GM12878 (cell line): ENCODE data around the gene FAF1. TPM values are rescaled to one million over a fixed set of nuclear protein-coding genes. Genes with fewer than 3 reads are reported as not detected.

ENCODE experiments used
- ATAC-seq: fragments of 200-7000 bp; cut with Tn5 transposase; 3 replicates; pipeline ENCODE4 v1.9.1; 2020; ENCODE audit warnings: mild to moderate bottlenecking, moderate library complexity
- BruUV-seq: library from RNA; stranded (reverse); fragments of 400-500 nt; replicated peaks from 2 replicates; lab custom pipeline; 2021; lab: Mats Ljungman, UMichigan
- CTCF ChIA-PET: fragments of 300-600 bp; sonication (Branson Sonifier 250); formaldehyde crosslinking; extraction: SDS; loops from one replicate; lab custom pipeline; 2021; ENCODE audit warnings: inconsistent platforms; lab: Yijun Ruan, JAX
- POLR2A ChIA-PET: fragments of 350-600 bp; formaldehyde crosslinking; extraction: SDS; loops from one replicate; lab custom pipeline; 2021; ENCODE audit warnings: inconsistent platforms; lab: Charles Lee
- RAD21 ChIA-PET: fragments of 300-600 bp; sonication (Branson Sonifier 250); formaldehyde crosslinking; loops from one replicate; lab custom pipeline; 2023; ENCODE audit warnings: antibody characterized with exemption; ENCODE audit not compliant: unreplicated experiment; lab: Charles Lee
- SMC1A ChIA-PET: fragments of 300-600 bp; sonication (Branson Sonifier 250); formaldehyde crosslinking; loops from one replicate; lab custom pipeline; 2023; ENCODE audit not compliant: unreplicated experiment, uncharacterized antibody; lab: Charles Lee
- DNase-seq: peaks from one replicate; pipeline ENCODE4 v3.0.0-alpha.2; 2011; ENCODE audit warnings: low read depth, low spot score
- FAIRE-seq: peaks from 3 replicates; lab custom pipeline; 2011; peaks lifted over from hg19 to GRCh38; lab: Jason Lieb, UNC
- H2AFZ ChIP-seq: 2 replicates; pipeline ENCODE4 v1.6.0; 2011; ENCODE audit warnings: low read depth, low read length, control low read depth; ENCODE audit not compliant: control insufficient read depth
- H3K27ac ChIP-seq: 2 replicates; pipeline ENCODE4 v1.5.1; 2011; ENCODE audit warnings: control low read depth; ENCODE audit not compliant: control insufficient read depth, insufficient read depth
- H3K27me3 ChIP-seq, 2 experiments: replicated peaks in 1 of 2; 2 replicates each; pipeline versions ENCODE4 v1.6.0 to v1.6.1; 2011; ENCODE audit warnings: low read length in 1 of 2; ENCODE audit not compliant: control insufficient read depth in 2 of 2, insufficient read depth in 2 of 2
- H3K36me3 ChIP-seq, 2 experiments: 2 replicates each; pipeline ENCODE4 v1.5.1; 2011; ENCODE audit warnings: low read length in 1 of 2; ENCODE audit not compliant: control insufficient read depth in 2 of 2, insufficient read depth in 2 of 2
- H3K4me1 ChIP-seq: 2 replicates; pipeline ENCODE4 v1.6.1; 2011; ENCODE audit warnings: mild to moderate bottlenecking, low read length, moderate library complexity, mixed read lengths; ENCODE audit not compliant: control insufficient read depth, insufficient read depth
- H3K4me2 ChIP-seq: 2 replicates; pipeline ENCODE4 v1.6.0; 2011; ENCODE audit warnings: control low read depth; ENCODE audit not compliant: control insufficient read depth, insufficient read depth
- H3K4me3 ChIP-seq: fragments of 200-600 bp; sonication (generic); 2 replicates; pipeline ENCODE4 v1.5.1; 2016
- H3K79me2 ChIP-seq: 2 replicates; pipeline ENCODE4 v1.6.0; 2011; ENCODE audit warnings: low read length; ENCODE audit not compliant: control insufficient read depth, insufficient read depth
- H3K9ac ChIP-seq: 2 replicates; pipeline ENCODE4 v1.8.0; 2011; ENCODE audit warnings: low read length, control low read depth, mixed read lengths; ENCODE audit not compliant: control insufficient read depth, insufficient read depth
- H3K9me3 ChIP-seq: replicated peaks from 3 replicates; pipeline ENCODE4 v1.5.1; 2011; ENCODE audit warnings: mild to moderate bottlenecking, low read length; ENCODE audit not compliant: control insufficient read depth, insufficient read depth
- H4K20me1 ChIP-seq: 2 replicates; pipeline ENCODE4 v1.6.0; 2011; ENCODE audit not compliant: control insufficient read depth, insufficient read depth
- BACH1 ChIP-seq: fragments of 450-650 bp; IDR thresholded peaks from 2 replicates; pipeline ENCODE4 v1.6.1; 2017; ENCODE audit warnings: mild to moderate bottlenecking, borderline replicate concordance
- JUND ChIP-seq: IDR thresholded peaks from 2 replicates; pipeline ENCODE4 v1.6.1; 2012; ENCODE audit warnings: low read depth, mild to moderate bottlenecking, low read length, improper control_type of control experiment, moderate library complexity
- MYB ChIP-seq: fragments of 150-350 bp; IDR thresholded peaks from 2 replicates; pipeline ENCODE4 v1.6.1; 2014; ENCODE audit warnings: mild to moderate bottlenecking, low read depth, low read length, borderline replicate concordance
- RAD21 ChIP-seq: IDR thresholded peaks from 2 replicates; pipeline ENCODE4 v1.6.1; 2011; ENCODE audit warnings: mild to moderate bottlenecking, low read depth, low read length, moderate library complexity; ENCODE audit not compliant: insufficient read depth
- SPI1 ChIP-seq: IDR thresholded peaks from 2 replicates; pipeline ENCODE4 v1.6.1; 2011; ENCODE audit warnings: low read depth, mild to moderate bottlenecking, low read length, moderate library complexity, borderline replicate concordance; ENCODE audit not compliant: insufficient read depth
- STAT3 ChIP-seq: IDR thresholded peaks from 2 replicates; pipeline ENCODE4 v1.6.1; 2011; ENCODE audit warnings: low read depth, low read length, improper control_type of control experiment
- WGBS: methylation state at CpG from one replicate; pipeline ENCODE4 v1.1.6; 2016; ENCODE audit warnings: low lambda C conversion rate; ENCODE audit not compliant: insufficient replicate concordance, insufficient coverage; ENCODE audit errors: missing lambda C conversion rate; 5-methylcytosine and 5-hydroxymethylcytosine counted together
- in situ Hi-C: fragments of 300-500 bp; cut with MboI; formaldehyde crosslinking; loops from 9 replicates; pipeline ENCODE4 v1.14.3; 2018; ENCODE audit warnings: mixed read lengths
- intact Hi-C: fragments of 100-400 bp; cut with micrococcal nuclease; formaldehyde crosslinking; loops from one replicate; pipeline ENCODE4 v1.14.2; 2022; ENCODE audit not compliant: unreplicated experiment
- polyA plus RNA-seq, 11 experiments: library from polyadenylated mRNA; depleted of rRNA in 4 of 11; unstranded in 6 of 11; stranded (reverse) in 5 of 11; fragments of >200 nt; fragmentation: Nextera tagmentation in 4 of 11; fragmentation: Illumina TruSeq in 1 of 11; extraction: Ambion mirVana in 4 of 11; extraction: Trizol in 1 of 11; gene quantifications; 1 replicate in 1 of 11; 2 replicates in 10 of 11; pipeline versions ENCODE4 v1.2.1 to v1.2.3, GENCODE V29; 2011 to 2016; ENCODE audit warnings: inconsistent platforms in 2 of 11, missing spikeins in 2 of 11, low read depth in 1 of 11
- total RNA-seq, 4 experiments: library from RNA; depleted of rRNA in 3 of 4; stranded (reverse); fragments of >200 nt in 3 of 4; fragmentation: Illumina TruSeq in 1 of 4; extraction: Trizol in 1 of 4; gene quantifications; 2 replicates each; pipeline versions ENCODE4 v1.2.1 to v1.2.3, GENCODE V29; 2013 to 2021

FAF1 gene
- total and polyA plus RNA-seq, 10 of the 15 experiments (the other 5 are each of a cell fraction or from before 2014, with no cell fraction given), result 8.6 to 54.5 (median 23.7) TPM

- H3K4me2 ChIP-seq, result no peak overlapping the region
- H3K9me3 ChIP-seq, result peaks cover 15% of the 10 kb centered on the region
- DNase-seq, result no peak
- RAD21 ChIA-PET, result no interaction called here
- intact Hi-C loops (no loop called here), in situ Hi-C loops (no loop called here)
- no peak overlapping the region for H2AFZ ChIP-seq
- peaks cover 45% of the 10 kb centered on the region for H3K79me2 ChIP-seq
- no peak for TF ChIP-seq BACH1
- TF ChIP-seq JUND, result no peak
- no peak for TF ChIP-seq STAT3
- no peak for TF ChIP-seq RAD21
- no peak for TF ChIP-seq SPI1
- TF ChIP-seq MYB, result no peak
- no peak overlapping the region for H3K4me3 ChIP-seq
- H3K9ac ChIP-seq, result no peak overlapping the region
- SMC1A ChIA-PET, result interaction anchor here (1.4 to 1.7 kb wide), 2 partner anchors 9 to 42 kb away, joined by 3 to 5 read pairs; no protein-coding TSS in a partner anchor
- POLR2A ChIA-PET, result no interaction called here
- no peak overlapping the region for H3K27ac ChIP-seq
- no TSS peak for BruUV-seq
- no peaks in the 10 kb centered on the region for H3K27me3 ChIP-seq
- H3K36me3 ChIP-seq, result peaks cover 0 to 3% of the 10 kb centered on the region in 2 experiments; a peak in 1 of 4 replicates
- peaks cover 3% of the 10 kb centered on the region for H3K4me1 ChIP-seq
- 100% methylated on average over 1 of the region's 1 CpG for WGBS
- CTCF ChIA-PET, result interaction anchor here (1.0 kb wide), 1 partner anchor 9 kb away, joined by 8 read pairs; no protein-coding TSS in a partner anchor
- H4K20me1 ChIP-seq, result no peaks in the 10 kb centered on the region
- no peak for FAIRE-seq
- ATAC-seq, result no peak
Observed at GRCh38 chr1:50920409-50920808, 39.7 kb downstream of the FAF1 start.
